Osteocyte (in vitro differentiated cells): ENCODE data around the gene ZDHHC14. TPM values are rescaled to one million over a fixed set of nuclear protein-coding genes. Genes with fewer than 3 reads are reported as not detected.

ENCODE experiments used
- DNase-seq: peaks from one replicate; pipeline ENCODE4 v3.0.0; 2021; ENCODE audit warnings: mixed read lengths; ENCODE audit not compliant: unreplicated experiment; ENCODE audit errors: extremely low spot score
- H3K27ac Mint-ChIP-seq: one replicate; pipeline ENCODE4 v1.8.0; 2021; ENCODE audit warnings: mild to moderate bottlenecking, mixed read lengths; ENCODE audit not compliant: unreplicated experiment
- H3K27me3 Mint-ChIP-seq: one replicate; pipeline ENCODE4 v1.8.0; 2021; ENCODE audit warnings: mixed read lengths; ENCODE audit not compliant: unreplicated experiment
- H3K36me3 Mint-ChIP-seq: one replicate; pipeline ENCODE4 v1.8.0; 2021; ENCODE audit warnings: mixed read lengths; ENCODE audit not compliant: unreplicated experiment
- H3K4me1 Mint-ChIP-seq: one replicate; pipeline ENCODE4 v1.8.0; 2021; ENCODE audit warnings: mixed read lengths; ENCODE audit not compliant: unreplicated experiment
- H3K4me3 Mint-ChIP-seq: one replicate; pipeline ENCODE4 v1.8.0; 2021; ENCODE audit warnings: mild to moderate bottlenecking, moderate library complexity, mixed read lengths; ENCODE audit not compliant: unreplicated experiment
- H3K9me3 Mint-ChIP-seq: one replicate; pipeline ENCODE4 v1.8.0; 2021; ENCODE audit warnings: mixed read lengths; ENCODE audit not compliant: unreplicated experiment
- total RNA-seq: library from RNA; stranded (reverse); gene quantifications from 2 replicates; pipeline ENCODE4 v1.2.1, GENCODE V29; 2021
- TF ChIP-seq, protein P1 (sequence below): fragments of 200-600 bp; sonication (generic); IDR thresholded peaks from 2 replicates; pipeline ENCODE4 v1.5.0; 2021; ENCODE audit warnings: antibody characterized with exemption, mild to moderate bottlenecking, moderate library complexity

The ZDHHC14 gene
- total RNA-seq, 1 donor from 2014 or later, result 9.1 TPM

DNA sequence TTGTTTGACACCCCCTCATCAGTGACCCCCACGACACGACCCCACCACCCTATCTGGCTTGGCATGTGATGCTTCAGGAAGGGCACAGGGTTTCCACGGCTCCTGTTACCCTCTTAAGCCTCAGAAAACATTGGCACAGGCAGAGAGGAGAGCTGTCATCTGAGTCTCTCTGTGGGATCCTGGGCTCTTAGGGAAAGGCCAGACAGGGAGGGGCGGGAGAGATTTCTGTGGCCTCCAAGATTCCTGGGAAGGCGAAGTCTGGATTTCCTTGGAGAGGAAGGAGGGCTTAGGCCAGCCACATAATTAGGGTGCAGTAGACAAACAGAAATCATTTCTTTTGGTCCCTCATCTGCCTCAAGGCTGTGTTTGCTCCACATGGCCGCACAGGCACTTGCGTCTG, 250.4 kb downstream of the ZDHHC14 start:
- no peak overlapping the region for H3K27ac Mint-ChIP-seq

GRCh38 chr6:157631838-157632614, 251.0 kb downstream of the ZDHHC14 start:
- Mint-ChIP-seq H3K4me3 (no peak overlapping the region), H3K27me3 (no peaks in the 10 kb centered on the region)
- no peak for DNase-seq

More for the DNA sequence above, 250.4 kb downstream of the ZDHHC14 start:
- H3K9me3 Mint-ChIP-seq, result no peaks in the 10 kb centered on the region
- no peak for DNase-seq
- no peak overlapping the region for H3K4me3 Mint-ChIP-seq
- H3K36me3 Mint-ChIP-seq, result no peaks in the 10 kb centered on the region
- TF ChIP-seq, protein P1, sequence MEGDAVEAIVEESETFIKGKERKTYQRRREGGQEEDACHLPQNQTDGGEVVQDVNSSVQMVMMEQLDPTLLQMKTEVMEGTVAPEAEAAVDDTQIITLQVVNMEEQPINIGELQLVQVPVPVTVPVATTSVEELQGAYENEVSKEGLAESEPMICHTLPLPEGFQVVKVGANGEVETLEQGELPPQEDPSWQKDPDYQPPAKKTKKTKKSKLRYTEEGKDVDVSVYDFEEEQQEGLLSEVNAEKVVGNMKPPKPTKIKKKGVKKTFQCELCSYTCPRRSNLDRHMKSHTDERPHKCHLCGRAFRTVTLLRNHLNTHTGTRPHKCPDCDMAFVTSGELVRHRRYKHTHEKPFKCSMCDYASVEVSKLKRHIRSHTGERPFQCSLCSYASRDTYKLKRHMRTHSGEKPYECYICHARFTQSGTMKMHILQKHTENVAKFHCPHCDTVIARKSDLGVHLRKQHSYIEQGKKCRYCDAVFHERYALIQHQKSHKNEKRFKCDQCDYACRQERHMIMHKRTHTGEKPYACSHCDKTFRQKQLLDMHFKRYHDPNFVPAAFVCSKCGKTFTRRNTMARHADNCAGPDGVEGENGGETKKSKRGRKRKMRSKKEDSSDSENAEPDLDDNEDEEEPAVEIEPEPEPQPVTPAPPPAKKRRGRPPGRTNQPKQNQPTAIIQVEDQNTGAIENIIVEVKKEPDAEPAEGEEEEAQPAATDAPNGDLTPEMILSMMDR, result no peak
- peaks cover 13% of the 10 kb centered on the region for H3K4me1 Mint-ChIP-seq
- no peaks in the 10 kb centered on the region for H3K27me3 Mint-ChIP-seq

GRCh38 chr6:157632821-157633220, 251.8 kb downstream of the ZDHHC14 start:
- H3K27me3 Mint-ChIP-seq, result no peaks in the 10 kb centered on the region
- H3K9me3 Mint-ChIP-seq, result no peaks in the 10 kb centered on the region
- no peak overlapping the region for H3K4me3 Mint-ChIP-seq
- H3K4me1 Mint-ChIP-seq, result peaks cover 16% of the 10 kb centered on the region
- TF ChIP-seq, protein P1, result no peak
- H3K27ac Mint-ChIP-seq, result no peak overlapping the region
- DNase-seq, result no peak
- H3K36me3 Mint-ChIP-seq, result no peaks in the 10 kb centered on the region

More at GRCh38 chr6:157631838-157632614, 251.0 kb downstream of the ZDHHC14 start:
- TF ChIP-seq, protein P1, result no peak
- Mint-ChIP-seq H3K36me3 (no peaks in the 10 kb centered on the region), H3K27ac (no peak overlapping the region), H3K4me1 (peaks cover 13% of the 10 kb centered on the region), H3K9me3 (no peaks in the 10 kb centered on the region)

GRCh38 chr6:157634546-157634945, 253.6 kb downstream of the ZDHHC14 start:
- Mint-ChIP-seq H3K27me3 (no peaks in the 10 kb centered on the region), H3K9me3 (no peaks in the 10 kb centered on the region), H3K4me3 (no peak overlapping the region), H3K4me1 (peaks cover 12% of the 10 kb centered on the region), H3K27ac (no peak overlapping the region), H3K36me3 (no peaks in the 10 kb centered on the region)
- DNase-seq, result no peak
- TF ChIP-seq, protein P1, result no peak

- no peak for DNase-seq
- Mint-ChIP-seq H3K4me1 (peaks cover 12% of the 10 kb centered on the region), H3K27ac (no peak overlapping the region), H3K27me3 (no peaks in the 10 kb centered on the region), H3K4me3 (no peak overlapping the region), H3K9me3 (no peaks in the 10 kb centered on the region), H3K36me3 (no peaks in the 10 kb centered on the region)
- TF ChIP-seq, protein P1, result no peak
Observed at GRCh38 chr6:157635388-157636244, 254.6 kb downstream of the ZDHHC14 start.
